ENCODE measurements around the gene TMEM175.

DNA sequence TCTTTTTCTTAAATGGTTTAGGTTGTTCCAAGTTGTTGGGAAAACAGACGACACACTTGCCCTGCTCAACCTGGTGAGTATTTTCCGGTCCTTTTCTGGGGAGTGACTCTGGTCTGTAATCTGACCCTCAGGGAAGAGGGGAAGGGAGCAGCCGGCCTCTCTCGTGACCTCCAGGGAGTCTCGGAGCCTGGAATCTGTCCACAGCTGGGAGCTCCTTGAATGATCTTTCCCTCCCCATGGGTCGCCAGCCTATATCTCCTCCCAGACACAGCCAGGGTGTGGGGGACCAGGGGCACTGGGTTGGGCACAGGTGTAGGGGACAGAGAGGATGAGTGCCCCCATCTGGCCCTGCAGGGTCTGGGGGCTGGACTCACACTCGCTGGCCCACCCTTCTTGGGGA, 18.9 kb downstream of the TMEM175 start:
- TF ChIP-seq, protein P1, sequence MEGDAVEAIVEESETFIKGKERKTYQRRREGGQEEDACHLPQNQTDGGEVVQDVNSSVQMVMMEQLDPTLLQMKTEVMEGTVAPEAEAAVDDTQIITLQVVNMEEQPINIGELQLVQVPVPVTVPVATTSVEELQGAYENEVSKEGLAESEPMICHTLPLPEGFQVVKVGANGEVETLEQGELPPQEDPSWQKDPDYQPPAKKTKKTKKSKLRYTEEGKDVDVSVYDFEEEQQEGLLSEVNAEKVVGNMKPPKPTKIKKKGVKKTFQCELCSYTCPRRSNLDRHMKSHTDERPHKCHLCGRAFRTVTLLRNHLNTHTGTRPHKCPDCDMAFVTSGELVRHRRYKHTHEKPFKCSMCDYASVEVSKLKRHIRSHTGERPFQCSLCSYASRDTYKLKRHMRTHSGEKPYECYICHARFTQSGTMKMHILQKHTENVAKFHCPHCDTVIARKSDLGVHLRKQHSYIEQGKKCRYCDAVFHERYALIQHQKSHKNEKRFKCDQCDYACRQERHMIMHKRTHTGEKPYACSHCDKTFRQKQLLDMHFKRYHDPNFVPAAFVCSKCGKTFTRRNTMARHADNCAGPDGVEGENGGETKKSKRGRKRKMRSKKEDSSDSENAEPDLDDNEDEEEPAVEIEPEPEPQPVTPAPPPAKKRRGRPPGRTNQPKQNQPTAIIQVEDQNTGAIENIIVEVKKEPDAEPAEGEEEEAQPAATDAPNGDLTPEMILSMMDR (conservative IDR thresholded peaks at IDR 0.05; ENCODE audit: low read depth, low read length): no peak
- TF ChIP-seq EZH2 (IDR thresholded peaks at IDR 0.05; ENCODE audit: low read length, unreplicated experiment) (no peak), EZH2phosphoT487 (IDR thresholded peaks at IDR 0.05; ENCODE audit: borderline replicate concordance, low read length) (no peak)

Data from PC-3 (cell line).